Activated CD4-positive, alpha-beta T cell treated with anti-CD3 and anti-CD28 coated beads, Interleukin-2, Interleukin-4, amounts not matched to agents 100 ng/mL and 50 ng/mL, durations not matched to agents 16 hours and 8 hours (primary cell): ENCODE measurements around the gene AMBRA1.
A peak's percentile ranks its signal among the peaks of the same experiment; 100 is the strongest.
"Not testable (repeated sequence)": the region's sequence is repeated elsewhere in the genome, so short reads cannot be mapped to it uniquely, and the experiment has no call there.

ENCODE experiments used
- DNase-seq: peaks from one replicate; pipeline ENCODE4 v3.0.0-alpha.2; 2020; ENCODE audit warnings: low spot score

AMBRA1 gene

GRCh38 chr11:46381819-46382645 lies 211.8 kb downstream of the AMBRA1 start:
- no peak for DNase-seq

- DNase-seq: no peak
These were observed 212.6 kb downstream of the AMBRA1 start, which contains the start of gene MDK for GRCh38 chr11:46381048-46381818. Gene MDK, plus strand, starts transcription at chr11:46381669. Its CDS starts 389 bp downstream, at chr11:46382058.

- DNase-seq: peak; percentile 39
These were observed 213.3 kb downstream of the AMBRA1 start for GRCh38 chr11:46380340-46381047.

GRCh38 chr11:46379482-46380293 lies 214.1 kb downstream of the AMBRA1 start:
- not testable (repeated sequence) for DNase-seq

- no peak for DNase-seq
These were observed 214.9 kb downstream of the AMBRA1 start for GRCh38 chr11:46378811-46379481.

- DNase-seq: no peak
These were observed 215.5 kb downstream of the AMBRA1 start for GRCh38 chr11:46378296-46378695.

- DNase-seq: no peak
These were observed 216.0 kb downstream of the AMBRA1 start for GRCh38 chr11:46377831-46378230.

- no peak for DNase-seq
These were observed 216.5 kb downstream of the AMBRA1 start for GRCh38 chr11:46377290-46377689.

- no peak for DNase-seq
These were observed 217.4 kb downstream of the AMBRA1 start for GRCh38 chr11:46376258-46377050.

GRCh38 chr11:46375392-46376101 lies 218.3 kb downstream of the AMBRA1 start:
- no peak for DNase-seq

- DNase-seq: no peak
These were observed 219.0 kb downstream of the AMBRA1 start for GRCh38 chr11:46374815-46375214.

GRCh38 chr11:46373787-46374740 lies 219.8 kb downstream of the AMBRA1 start:
- no peak for DNase-seq

- DNase-seq: not testable (repeated sequence)
These were observed 221.3 kb downstream of the AMBRA1 start for GRCh38 chr11:46372501-46372900.

- DNase-seq: no peak
These were observed 221.7 kb downstream of the AMBRA1 start for GRCh38 chr11:46372086-46372485.

GRCh38 chr11:46371262-46371661 lies 222.6 kb downstream of the AMBRA1 start:
- not testable (repeated sequence) for DNase-seq

GRCh38 chr11:46370253-46370652 lies 223.6 kb downstream of the AMBRA1 start:
- no peak for DNase-seq

GRCh38 chr11:46369458-46370152 lies 224.2 kb downstream of the AMBRA1 start:
- peak; percentile 62 for DNase-seq

- DNase-seq: no peak
These were observed 225.9 kb downstream of the AMBRA1 start for GRCh38 chr11:46367916-46368267.
